Measurements from ENCODE around the gene HSPA4.

DNA sequence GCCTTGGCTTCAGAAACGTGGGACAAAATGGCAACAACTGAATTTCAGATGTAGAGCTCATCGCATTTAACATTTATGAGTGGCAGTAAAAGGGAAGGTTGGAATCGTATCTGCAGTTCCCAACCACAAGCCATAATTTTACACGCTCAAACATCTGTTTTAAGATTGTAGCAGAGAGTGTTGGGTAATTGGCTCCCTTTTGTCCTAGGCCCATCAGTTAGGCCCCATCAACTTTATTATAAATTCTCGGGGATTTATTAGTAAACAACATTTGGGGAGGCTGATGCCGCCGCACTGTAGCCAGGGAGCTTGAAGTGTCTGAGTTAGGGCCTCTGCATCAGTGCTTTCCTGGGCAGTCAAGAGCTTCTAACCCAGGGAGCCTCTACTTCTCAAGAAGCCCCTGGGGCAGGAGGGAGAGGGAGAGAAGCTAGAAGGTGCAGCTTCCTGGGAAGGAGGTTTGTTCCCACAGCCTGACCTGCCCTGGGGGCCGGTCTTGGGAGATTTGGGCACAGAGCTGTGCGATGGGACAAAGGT is 66.2 kb downstream of the HSPA4 start:
- TF ChIP-seq, protein P1, sequence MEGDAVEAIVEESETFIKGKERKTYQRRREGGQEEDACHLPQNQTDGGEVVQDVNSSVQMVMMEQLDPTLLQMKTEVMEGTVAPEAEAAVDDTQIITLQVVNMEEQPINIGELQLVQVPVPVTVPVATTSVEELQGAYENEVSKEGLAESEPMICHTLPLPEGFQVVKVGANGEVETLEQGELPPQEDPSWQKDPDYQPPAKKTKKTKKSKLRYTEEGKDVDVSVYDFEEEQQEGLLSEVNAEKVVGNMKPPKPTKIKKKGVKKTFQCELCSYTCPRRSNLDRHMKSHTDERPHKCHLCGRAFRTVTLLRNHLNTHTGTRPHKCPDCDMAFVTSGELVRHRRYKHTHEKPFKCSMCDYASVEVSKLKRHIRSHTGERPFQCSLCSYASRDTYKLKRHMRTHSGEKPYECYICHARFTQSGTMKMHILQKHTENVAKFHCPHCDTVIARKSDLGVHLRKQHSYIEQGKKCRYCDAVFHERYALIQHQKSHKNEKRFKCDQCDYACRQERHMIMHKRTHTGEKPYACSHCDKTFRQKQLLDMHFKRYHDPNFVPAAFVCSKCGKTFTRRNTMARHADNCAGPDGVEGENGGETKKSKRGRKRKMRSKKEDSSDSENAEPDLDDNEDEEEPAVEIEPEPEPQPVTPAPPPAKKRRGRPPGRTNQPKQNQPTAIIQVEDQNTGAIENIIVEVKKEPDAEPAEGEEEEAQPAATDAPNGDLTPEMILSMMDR (conservative IDR thresholded peaks at IDR 0.05 in 1 of 2, IDR thresholded peaks at IDR 0.05 in 1 of 2; ENCODE audit: extremely low read depth in 1 of 2, insufficient read depth in 1 of 2, low read depth in 1 of 2, low read length in 2 of 2) = no peak
- TF ChIP-seq EZH2 (IDR thresholded peaks at IDR 0.05; ENCODE audit: borderline replicate concordance, low read length) = no peak
